ENCODE results near the gene TOMM70.

GRCh38 chr3:100360757-100361496 is 40.0 kb downstream of the TOMM70 start:
- no peak for TF ChIP-seq POLR2A (IDR thresholded peaks at IDR 0.05)
- TF ChIP-seq, protein P1, sequence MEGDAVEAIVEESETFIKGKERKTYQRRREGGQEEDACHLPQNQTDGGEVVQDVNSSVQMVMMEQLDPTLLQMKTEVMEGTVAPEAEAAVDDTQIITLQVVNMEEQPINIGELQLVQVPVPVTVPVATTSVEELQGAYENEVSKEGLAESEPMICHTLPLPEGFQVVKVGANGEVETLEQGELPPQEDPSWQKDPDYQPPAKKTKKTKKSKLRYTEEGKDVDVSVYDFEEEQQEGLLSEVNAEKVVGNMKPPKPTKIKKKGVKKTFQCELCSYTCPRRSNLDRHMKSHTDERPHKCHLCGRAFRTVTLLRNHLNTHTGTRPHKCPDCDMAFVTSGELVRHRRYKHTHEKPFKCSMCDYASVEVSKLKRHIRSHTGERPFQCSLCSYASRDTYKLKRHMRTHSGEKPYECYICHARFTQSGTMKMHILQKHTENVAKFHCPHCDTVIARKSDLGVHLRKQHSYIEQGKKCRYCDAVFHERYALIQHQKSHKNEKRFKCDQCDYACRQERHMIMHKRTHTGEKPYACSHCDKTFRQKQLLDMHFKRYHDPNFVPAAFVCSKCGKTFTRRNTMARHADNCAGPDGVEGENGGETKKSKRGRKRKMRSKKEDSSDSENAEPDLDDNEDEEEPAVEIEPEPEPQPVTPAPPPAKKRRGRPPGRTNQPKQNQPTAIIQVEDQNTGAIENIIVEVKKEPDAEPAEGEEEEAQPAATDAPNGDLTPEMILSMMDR (IDR thresholded peaks at IDR 0.05): no peak

Measured in thyroid gland (tissue), 4 donors.